Subcutaneous adipose tissue (tissue), 4 donors: ENCODE data around the gene JMY. TPM values are rescaled to one million over a fixed set of nuclear protein-coding genes. Genes with fewer than 3 reads are reported as not detected.

Experiments
- CTCF ChIP-seq: fragments of 450-650 bp; IDR thresholded peaks from one replicate; pipeline ENCODE4 v1.5.1; 2016; ENCODE audit warnings: low read depth, mild to moderate bottlenecking, control low read depth, antibody characterized with exemption, moderate library complexity
- total RNA-seq, 4 donors: library from RNA; depleted of rRNA; stranded (reverse); fragments of >200 nt; gene quantifications; one replicate each; pipeline ENCODE4 v1.1.0, GENCODE V29; 2016

JMY gene
- total RNA-seq, 4 donors from 2014 or later: 13.9 to 15.9 (median 14.5) TPM

DNA sequence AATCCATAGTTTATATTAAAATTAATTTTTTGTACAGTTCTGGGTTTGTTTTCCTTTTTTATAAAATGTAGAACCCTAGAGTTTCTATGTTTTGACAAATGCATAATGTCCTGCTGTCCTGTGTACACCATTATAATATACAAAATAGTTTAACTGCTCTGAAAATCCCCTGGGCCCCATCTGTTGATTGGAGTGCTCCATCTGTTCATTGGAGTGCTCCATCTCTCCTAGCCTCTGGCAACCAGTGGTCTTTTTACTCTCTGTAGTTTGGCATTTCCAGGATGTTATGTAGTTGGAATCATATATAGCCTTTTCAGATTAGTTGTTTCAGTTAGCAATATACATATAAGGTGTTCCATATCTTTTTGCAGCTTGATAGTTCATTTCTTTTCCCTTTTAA is 31.2 kb downstream of the JMY start:
- no peak for TF ChIP-seq CTCF

GRCh38 chr5:79269733-79270166 is 33.8 kb downstream of the JMY start:
- no peak for TF ChIP-seq CTCF

- no peak for TF ChIP-seq CTCF
Measured at GRCh38 chr5:79273341-79273740, 37.4 kb downstream of the JMY start.

DNA sequence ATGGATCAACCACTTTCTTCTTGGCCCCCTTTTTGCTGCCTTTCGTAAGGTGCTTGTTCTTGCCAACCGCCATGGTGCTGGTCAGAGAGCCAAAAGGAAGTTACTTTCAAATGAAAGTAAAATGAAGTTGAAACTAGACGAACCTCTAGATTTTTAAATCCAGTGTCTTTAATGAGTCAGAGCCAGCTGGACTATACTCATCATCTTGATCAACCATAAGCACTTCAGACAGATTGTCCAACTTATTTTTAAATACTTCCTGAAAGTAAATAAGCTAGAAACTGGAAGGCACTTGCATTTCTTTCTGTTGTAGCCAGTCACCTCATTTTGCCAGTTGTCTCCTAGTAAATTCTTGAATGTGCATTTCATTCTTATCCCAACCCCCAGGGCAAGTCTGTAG is 48.9 kb downstream of the JMY start:
- TF ChIP-seq CTCF: no peak

DNA sequence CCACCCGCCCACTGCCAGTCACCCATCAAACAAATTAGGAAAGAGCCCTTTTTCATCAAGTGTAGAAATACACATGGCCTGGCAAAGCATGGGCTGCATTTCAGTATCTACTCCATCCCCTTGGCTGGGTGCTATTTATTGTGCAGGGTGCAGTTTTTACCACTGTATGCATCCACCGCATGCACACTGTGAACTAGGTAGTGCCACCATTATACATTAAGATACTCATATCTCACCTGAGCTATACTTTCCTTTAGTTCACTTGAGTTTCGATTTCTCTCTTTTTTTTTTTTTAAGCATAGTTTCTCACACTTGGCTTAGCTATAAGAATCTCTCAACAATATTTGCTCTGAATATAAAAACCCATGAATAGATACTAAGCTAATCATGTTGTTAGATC is 49.4 kb downstream of the JMY start:
- TF ChIP-seq CTCF: no peak

- TF ChIP-seq CTCF: no peak
Measured at GRCh38 chr5:79285833-79286232, 49.9 kb downstream of the JMY start.

DNA sequence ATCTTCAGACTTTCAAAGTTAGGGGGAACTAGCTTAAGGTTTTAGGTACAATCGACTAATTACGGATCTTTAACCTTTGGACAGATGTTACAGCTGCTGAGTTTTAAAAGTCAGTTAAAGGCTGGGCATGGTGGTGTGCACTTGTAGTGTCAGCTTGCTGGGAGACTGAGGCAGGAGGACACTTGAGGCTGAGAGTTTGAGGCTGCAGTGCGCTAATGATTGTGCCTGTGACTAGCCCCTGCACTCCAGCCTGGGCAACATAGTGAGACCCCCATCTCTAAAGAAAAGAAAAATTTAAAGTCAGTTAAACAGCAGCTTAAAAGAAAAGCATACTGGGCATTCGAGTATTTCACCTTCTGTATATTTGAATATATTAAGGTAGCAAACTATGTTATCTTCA is 51.4 kb downstream of the JMY start:
- TF ChIP-seq CTCF: no peak
